Thyroid gland (tissue), 4 donors: ENCODE measurements around the gene FAM174A. TPM values are rescaled to one million over a fixed set of nuclear protein-coding genes. Genes with fewer than 3 reads are reported as not detected.

Source experiments
- DNase-seq, 2 donors: peaks; one replicate each; pipeline ENCODE4 v3.0.0-alpha.2; 2019
- H3K27ac ChIP-seq, 3 donors: fragments of 200-600 bp; sonication (generic); 1 replicate in 2 of 3; 2 replicates in 1 of 3; pipeline ENCODE4 v1.5.1; 2016 to 2019; ENCODE audit warnings: mild to moderate bottlenecking in 1 of 3, moderate library complexity in 1 of 3
- H3K27me3 ChIP-seq: fragments of 200-600 bp; sonication (generic); one replicate; pipeline ENCODE4 v1.5.1; 2019
- H3K36me3 ChIP-seq, 2 donors: fragments of 200-600 bp; sonication (generic); one replicate each; pipeline ENCODE4 v1.5.1; 2016 to 2019
- H3K4me1 ChIP-seq, 2 donors: fragments of 200-600 bp; sonication (generic); one replicate each; pipeline ENCODE4 v1.5.1; 2017 to 2019
- H3K4me3 ChIP-seq, 3 donors: fragments of 200-600 bp; sonication (generic); replicated peaks in 1 of 3; 1 replicate in 2 of 3; 2 replicates in 1 of 3; pipeline ENCODE4 v1.5.1; 2016; ENCODE audit warnings: mild to moderate bottlenecking in 1 of 3
- H3K9me3 ChIP-seq: fragments of 200-600 bp; sonication (generic); one replicate; pipeline ENCODE4 v1.5.1; 2017
- CTCF ChIP-seq, 6 experiments: fragments of 200-600 bp in 3 of 6; fragments of 450-650 bp in 3 of 6; sonication (generic) in 3 of 6; IDR thresholded peaks; one replicate each; pipeline ENCODE4 v1.5.1; 2016 to 2019; ENCODE audit warnings: antibody characterized with exemption in 6 of 6, mild to moderate bottlenecking in 2 of 6, inconsistent platforms in 1 of 6, moderate library complexity in 1 of 6
- POLR2A ChIP-seq, 2 donors: fragments of 450-650 bp; IDR thresholded peaks; one replicate each; pipeline ENCODE4 v1.6.1; 2017; ENCODE audit warnings: antibody characterized with exemption in 2 of 2, mild to moderate bottlenecking in 2 of 2, moderate library complexity in 1 of 2
- WGBS, 2 donors: methylation state at CpG; one replicate each; pipeline ENCODE4 v1.1.5; 2017; 5-methylcytosine and 5-hydroxymethylcytosine counted together
- intact Hi-C: fragments of 100-400 bp; cut with DNase I; formaldehyde crosslinking; loops from one replicate; pipeline ENCODE4 v1.15.1; 2023
- total RNA-seq, 4 donors: library from RNA; depleted of rRNA; stranded (reverse); fragments of >200 nt; gene quantifications; one replicate each; pipeline ENCODE4 v1.2.3, GENCODE V29; 2016

Gene FAM174A
- total RNA-seq: 10 to 100 TPM; 22.5 to 28.6 (median 25.8) TPM

GRCh38 chr5:100535060-100536005 lies at the start of gene FAM174A:
FAM174A (plus strand) TSS chr5:100535374; CDS start chr5:100535531, 157 bp downstream.
- TF ChIP-seq CTCF (IDR thresholded peaks at IDR 0.05): no peak
- peak in 1 of 2 donors; percentile 85 for TF ChIP-seq POLR2A (IDR thresholded peaks at IDR 0.05)
- peak; percentile 95 to 96 for DNase-seq
- H3K4me3 ChIP-seq: peak within 1 kb of the TSS; percentile 51 to 88 (median 67)
- 0% methylated on average over 16 to 37 of the region's 62 CpGs for WGBS, 2 donors
- no peaks in the 10 kb centered on the region for H3K36me3 ChIP-seq
- no peaks in the 10 kb centered on the region for H3K9me3 ChIP-seq
- H3K27ac ChIP-seq: peak within 1 kb of the TSS; percentile 53 to 82 (median 74)
- peaks cover 25% of the 10 kb centered on the region in 2 donors for H3K4me1 ChIP-seq
- intact Hi-C loops: no loop called here
- no peaks in the 10 kb centered on the region for H3K27me3 ChIP-seq

GRCh38 chr5:100493996-100494395 lies 41.2 kb upstream of the FAM174A start:
- WGBS, 2 donors: 93 to 97% methylated on average over 1 of the region's 1 CpG
- intact Hi-C loops: no loop called here
- no peaks in the 10 kb centered on the region for H3K4me1 ChIP-seq
- H3K9me3 ChIP-seq: no peaks in the 10 kb centered on the region
- no peak overlapping the region for H3K27ac ChIP-seq
- no peak for DNase-seq
- no peak overlapping the region for H3K4me3 ChIP-seq
- no peaks in the 10 kb centered on the region for H3K36me3 ChIP-seq
- TF ChIP-seq CTCF (IDR thresholded peaks at IDR 0.05) (no peak), POLR2A (IDR thresholded peaks at IDR 0.05) (no peak)
- H3K27me3 ChIP-seq: no peaks in the 10 kb centered on the region

GRCh38 chr5:100496296-100496695 lies 38.9 kb upstream of the FAM174A start:
- no peak overlapping the region for H3K4me3 ChIP-seq
- no peaks in the 10 kb centered on the region for H3K27me3 ChIP-seq
- H3K36me3 ChIP-seq: no peaks in the 10 kb centered on the region
- no peaks in the 10 kb centered on the region for H3K9me3 ChIP-seq
- TF ChIP-seq POLR2A (IDR thresholded peaks at IDR 0.05): no peak
- TF ChIP-seq CTCF (IDR thresholded peaks at IDR 0.05): no peak
- DNase-seq: no peak
- no peak overlapping the region for H3K27ac ChIP-seq
- intact Hi-C loops: no loop called here
- WGBS, 2 donors: 24 to 42% methylated on average over 1 of the region's 1 CpG
- H3K4me1 ChIP-seq: no peaks in the 10 kb centered on the region

GRCh38 chr5:100502684-100503083 lies 32.5 kb upstream of the FAM174A start:
- no peak for DNase-seq
- Histone ChIP-seq H3K27ac (no peak overlapping the region), H3K4me1 (no peaks in the 10 kb centered on the region), H3K36me3 (no peaks in the 10 kb centered on the region), H3K4me3 (no peak overlapping the region), H3K9me3 (no peaks in the 10 kb centered on the region), H3K27me3 (no peaks in the 10 kb centered on the region)
- TF ChIP-seq POLR2A (IDR thresholded peaks at IDR 0.05): no peak
- no peak for TF ChIP-seq CTCF (IDR thresholded peaks at IDR 0.05)
- intact Hi-C loops: no loop called here
- 92 to 96% methylated on average over 2 of the region's 2 CpGs for WGBS, 2 donors
